ENCODE data around the gene NDUFAF7. TPM values are rescaled to one million over a fixed set of nuclear protein-coding genes. Genes with fewer than 3 reads are reported as not detected.

NDUFAF7 gene
- polyA plus RNA-seq, 1 of the 3 experiments (the other 2 are of a cell fraction), result 24.8 TPM

GRCh38 chr2:37262522-37262921 is 31.1 kb downstream of the NDUFAF7 start:
- Histone ChIP-seq H3K4me2 (no peak overlapping the region), H3K79me2 (ENCODE audit: insufficient read depth) (no peaks in the 10 kb centered on the region), H3K9ac (no peak overlapping the region), H3K9me2 (no peaks in the 10 kb centered on the region), H3F3A (replicated peaks; ENCODE audit: insufficient read depth) (peaks cover 16% of the 10 kb centered on the region), H3K4me1 (ENCODE audit: control insufficient read depth in 1 of 2, insufficient read depth in 2 of 2, low read depth in 1 of 2, low read length in 1 of 2) (no peaks in the 10 kb centered on the region; a peak in 1 of 4 replicates), H3K9me3 (no peaks in the 10 kb centered on the region), H2AFZ (ENCODE audit: low read depth) (no peak overlapping the region), H3K4me3 (ENCODE audit: low read depth in 2 of 2, low read length in 1 of 2) (no peak overlapping the region), H4K20me1 (ENCODE audit: insufficient read depth) (no peaks in the 10 kb centered on the region), H3K36me3 (replicated peaks in 1 of 2; ENCODE audit: control insufficient read depth in 1 of 2, insufficient read depth in 2 of 2, low read length in 1 of 2) (peaks cover 75 to 78% of the 10 kb centered on the region in 2 experiments), H3K27ac (ENCODE audit: low read depth in 2 of 2, low read length in 1 of 2) (no peak overlapping the region), H3K27me3 (ENCODE audit: insufficient read depth) (no peaks in the 10 kb centered on the region)
- ChIA-PET CTCF (interaction anchor here (1.1 to 1.3 kb wide), 2 partner anchors 12 to 95 kb away, joined by 3 read pairs; no protein-coding TSS in a partner anchor), POLR2A (no interaction called here)
- 84% methylated on average over 2 of the region's 2 CpGs for WGBS (ENCODE audit: low lambda C conversion rate)
- no peak for DNase-seq
- no peak for TF ChIP-seq CHD2 (IDR thresholded peaks at IDR 0.05; ENCODE audit: low read length, partially characterized antibody)
- TF ChIP-seq FOXM1 (IDR thresholded peaks at IDR 0.05; ENCODE audit: low read depth), result no peak
- TF ChIP-seq, protein P1, sequence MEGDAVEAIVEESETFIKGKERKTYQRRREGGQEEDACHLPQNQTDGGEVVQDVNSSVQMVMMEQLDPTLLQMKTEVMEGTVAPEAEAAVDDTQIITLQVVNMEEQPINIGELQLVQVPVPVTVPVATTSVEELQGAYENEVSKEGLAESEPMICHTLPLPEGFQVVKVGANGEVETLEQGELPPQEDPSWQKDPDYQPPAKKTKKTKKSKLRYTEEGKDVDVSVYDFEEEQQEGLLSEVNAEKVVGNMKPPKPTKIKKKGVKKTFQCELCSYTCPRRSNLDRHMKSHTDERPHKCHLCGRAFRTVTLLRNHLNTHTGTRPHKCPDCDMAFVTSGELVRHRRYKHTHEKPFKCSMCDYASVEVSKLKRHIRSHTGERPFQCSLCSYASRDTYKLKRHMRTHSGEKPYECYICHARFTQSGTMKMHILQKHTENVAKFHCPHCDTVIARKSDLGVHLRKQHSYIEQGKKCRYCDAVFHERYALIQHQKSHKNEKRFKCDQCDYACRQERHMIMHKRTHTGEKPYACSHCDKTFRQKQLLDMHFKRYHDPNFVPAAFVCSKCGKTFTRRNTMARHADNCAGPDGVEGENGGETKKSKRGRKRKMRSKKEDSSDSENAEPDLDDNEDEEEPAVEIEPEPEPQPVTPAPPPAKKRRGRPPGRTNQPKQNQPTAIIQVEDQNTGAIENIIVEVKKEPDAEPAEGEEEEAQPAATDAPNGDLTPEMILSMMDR (IDR thresholded peaks at IDR 0.05), result no peak
- no peak for TF ChIP-seq NFIC (IDR thresholded peaks at IDR 0.05; ENCODE audit: borderline replicate concordance)
- TF ChIP-seq ZBTB33 (IDR thresholded peaks at IDR 0.05; ENCODE audit: borderline replicate concordance, low read depth), result no peak
- TF ChIP-seq USF2 (IDR thresholded peaks at IDR 0.05; ENCODE audit: borderline replicate concordance, low read depth, low read length), result no peak
- TF ChIP-seq EP300 (IDR thresholded peaks at IDR 0.05; ENCODE audit: borderline replicate concordance in 1 of 2, low read depth in 1 of 2, low read length in 1 of 2), result no peak
- TF ChIP-seq PBX3 (IDR thresholded peaks at IDR 0.05), result no peak
- TF ChIP-seq FOSL2 (IDR thresholded peaks at IDR 0.05; ENCODE audit: borderline replicate concordance, low read depth), result no peak
- TF ChIP-seq, protein P2, sequence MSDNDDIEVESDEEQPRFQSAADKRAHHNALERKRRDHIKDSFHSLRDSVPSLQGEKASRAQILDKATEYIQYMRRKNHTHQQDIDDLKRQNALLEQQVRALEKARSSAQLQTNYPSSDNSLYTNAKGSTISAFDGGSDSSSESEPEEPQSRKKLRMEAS (IDR thresholded peaks at IDR 0.05; ENCODE audit: low read depth), result no peak
- TF ChIP-seq SMC3 (IDR thresholded peaks at IDR 0.05; ENCODE audit: low read depth, low read length), result no peak
- no peak for TF ChIP-seq TEAD4 (IDR thresholded peaks at IDR 0.05; ENCODE audit: borderline replicate concordance, insufficient read depth)
- no peak for TF ChIP-seq RXRA (IDR thresholded peaks at IDR 0.05; ENCODE audit: borderline replicate concordance, low read depth)

All from SK-N-SH (cell line).